Inflammatory macrophage (primary cell): ENCODE data around the gene POMT2.
A peak's percentile ranks its signal among the peaks of the same experiment; 100 is the strongest.
"Not testable (repeated sequence)": the region's sequence is repeated elsewhere in the genome, so short reads cannot be mapped to it uniquely, and the experiment has no call there.

Experiments used
- DNase-seq, 2 donors: peaks; one replicate each; pipeline ENCODE4 v3.0.0-alpha.2; 2020 to 2022

POMT2 gene

GRCh38 chr14:77296155-77296554, 24.5 kb downstream of the POMT2 start:
- no peak for DNase-seq

GRCh38 chr14:77290705-77291104, 30.0 kb downstream of the POMT2 start:
- no peak for DNase-seq

- DNase-seq: peak; percentile 79
Observed at GRCh38 chr14:77286576-77286975, 34.1 kb downstream of the POMT2 start.

GRCh38 chr14:77284466-77284865, 36.2 kb downstream of the POMT2 start:
- DNase-seq: no peak

GRCh38 chr14:77284066-77284465, 36.6 kb downstream of the POMT2 start:
- DNase-seq: no peak

- no peak for DNase-seq
Observed at GRCh38 chr14:77281852-77282410, 38.8 kb downstream of the POMT2 start.

- not testable (repeated sequence) for DNase-seq
Observed at GRCh38 chr14:77280921-77281320, 39.8 kb downstream of the POMT2 start.

- no peak for DNase-seq
Observed at GRCh38 chr14:77279719-77280118, 41.0 kb downstream of the POMT2 start.

- no peak for DNase-seq
Observed at GRCh38 chr14:77278461-77279230, 42.0 kb downstream of the POMT2 start.

GRCh38 chr14:77276959-77277358, 43.7 kb downstream of the POMT2 start:
- DNase-seq: no peak

GRCh38 chr14:77276295-77276935, 44.3 kb downstream of the POMT2 start:
- no peak for DNase-seq

GRCh38 chr14:77275601-77276017, 45.1 kb downstream of the POMT2 start:
- no peak for DNase-seq

GRCh38 chr14:77275041-77275580, 45.6 kb downstream of the POMT2 start:
- no peak for DNase-seq

GRCh38 chr14:77273796-77274195, 46.9 kb downstream of the POMT2 start:
- no peak for DNase-seq

- no peak for DNase-seq
Observed at GRCh38 chr14:77272261-77272660, 48.4 kb downstream of the POMT2 start.

- DNase-seq: no peak
Observed at GRCh38 chr14:77271113-77271710, 49.5 kb downstream of the POMT2 start, which contains the start of gene NGB. NGB (minus strand) TSS chr14:77271206; CDS start chr14:77270937, 269 bp downstream.

GRCh38 chr14:77270361-77271112, 50.1 kb downstream of the POMT2 start:
- DNase-seq: no peak

GRCh38 chr14:77268989-77269600, 51.6 kb downstream of the POMT2 start:
- DNase-seq: no peak

GRCh38 chr14:77267937-77268699, 52.6 kb downstream of the POMT2 start:
- DNase-seq: no peak

- no peak for DNase-seq
Observed at GRCh38 chr14:77266336-77266735, 54.3 kb downstream of the POMT2 start.
